GM12878 (cell line): ENCODE data around the gene CCDC70. TPM values are rescaled to one million over a fixed set of nuclear protein-coding genes. Genes with fewer than 3 reads are reported as not detected.

ENCODE experiments used
- ATAC-seq: fragments of 200-7000 bp; cut with Tn5 transposase; 3 replicates; pipeline ENCODE4 v1.9.1; 2020; ENCODE audit warnings: mild to moderate bottlenecking, moderate library complexity
- BruUV-seq: library from RNA; stranded (reverse); fragments of 400-500 nt; replicated peaks from 2 replicates; lab custom pipeline; 2021; lab: Mats Ljungman, UMichigan
- CTCF ChIA-PET: fragments of 300-600 bp; sonication (Branson Sonifier 250); formaldehyde crosslinking; extraction: SDS; loops from one replicate; lab custom pipeline; 2021; ENCODE audit warnings: inconsistent platforms; lab: Yijun Ruan, JAX
- POLR2A ChIA-PET: fragments of 350-600 bp; formaldehyde crosslinking; extraction: SDS; loops from one replicate; lab custom pipeline; 2021; ENCODE audit warnings: inconsistent platforms; lab: Charles Lee
- RAD21 ChIA-PET: fragments of 300-600 bp; sonication (Branson Sonifier 250); formaldehyde crosslinking; loops from one replicate; lab custom pipeline; 2023; ENCODE audit warnings: antibody characterized with exemption; ENCODE audit not compliant: unreplicated experiment; lab: Charles Lee
- SMC1A ChIA-PET: fragments of 300-600 bp; sonication (Branson Sonifier 250); formaldehyde crosslinking; loops from one replicate; lab custom pipeline; 2023; ENCODE audit not compliant: unreplicated experiment, uncharacterized antibody; lab: Charles Lee
- DNase-seq: peaks from one replicate; pipeline ENCODE4 v3.0.0-alpha.2; 2011; ENCODE audit warnings: low read depth, low spot score
- FAIRE-seq: peaks from 3 replicates; lab custom pipeline; 2011; peaks lifted over from hg19 to GRCh38; lab: Jason Lieb, UNC
- H2AFZ ChIP-seq: 2 replicates; pipeline ENCODE4 v1.6.0; 2011; ENCODE audit warnings: low read depth, low read length, control low read depth; ENCODE audit not compliant: control insufficient read depth
- H3K27ac ChIP-seq: 2 replicates; pipeline ENCODE4 v1.5.1; 2011; ENCODE audit warnings: control low read depth; ENCODE audit not compliant: control insufficient read depth, insufficient read depth
- H3K27me3 ChIP-seq, 2 experiments: replicated peaks in 1 of 2; 2 replicates each; pipeline versions ENCODE4 v1.6.0 to v1.6.1; 2011; ENCODE audit warnings: low read length in 1 of 2; ENCODE audit not compliant: control insufficient read depth in 2 of 2, insufficient read depth in 2 of 2
- H3K36me3 ChIP-seq, 2 experiments: 2 replicates each; pipeline ENCODE4 v1.5.1; 2011; ENCODE audit warnings: low read length in 1 of 2; ENCODE audit not compliant: control insufficient read depth in 2 of 2, insufficient read depth in 2 of 2
- H3K4me1 ChIP-seq: 2 replicates; pipeline ENCODE4 v1.6.1; 2011; ENCODE audit warnings: mild to moderate bottlenecking, low read length, moderate library complexity, mixed read lengths; ENCODE audit not compliant: control insufficient read depth, insufficient read depth
- H3K4me2 ChIP-seq: 2 replicates; pipeline ENCODE4 v1.6.0; 2011; ENCODE audit warnings: control low read depth; ENCODE audit not compliant: control insufficient read depth, insufficient read depth
- H3K4me3 ChIP-seq: fragments of 200-600 bp; sonication (generic); 2 replicates; pipeline ENCODE4 v1.5.1; 2016
- H3K79me2 ChIP-seq: 2 replicates; pipeline ENCODE4 v1.6.0; 2011; ENCODE audit warnings: low read length; ENCODE audit not compliant: control insufficient read depth, insufficient read depth
- H3K9ac ChIP-seq: 2 replicates; pipeline ENCODE4 v1.8.0; 2011; ENCODE audit warnings: low read length, control low read depth, mixed read lengths; ENCODE audit not compliant: control insufficient read depth, insufficient read depth
- H3K9me3 ChIP-seq: replicated peaks from 3 replicates; pipeline ENCODE4 v1.5.1; 2011; ENCODE audit warnings: mild to moderate bottlenecking, low read length; ENCODE audit not compliant: control insufficient read depth, insufficient read depth
- H4K20me1 ChIP-seq: 2 replicates; pipeline ENCODE4 v1.6.0; 2011; ENCODE audit not compliant: control insufficient read depth, insufficient read depth
- ATF7 ChIP-seq: fragments of 450-650 bp; IDR thresholded peaks from 2 replicates; pipeline ENCODE4 v1.6.1; 2016; ENCODE audit warnings: low read depth, mild to moderate bottlenecking
- BHLHE40 ChIP-seq, 2 experiments: fragments of 450-650 bp in 1 of 2; IDR thresholded peaks; 2 replicates each; pipeline ENCODE4 v1.6.1; 2011 to 2017; ENCODE audit warnings: low read depth in 2 of 2, borderline replicate concordance in 1 of 2, improper control_type of control experiment in 1 of 2, low read length in 1 of 2, mild to moderate bottlenecking in 1 of 2
- CHD1 ChIP-seq: IDR thresholded peaks from 2 replicates; pipeline ENCODE4 v1.6.1; 2012; ENCODE audit warnings: low read depth, low read length, improper control_type of control experiment
- CHD4 ChIP-seq: fragments of 200-600 bp; sonication (generic); IDR thresholded peaks from 2 replicates; pipeline ENCODE4 v1.6.1; 2016; ENCODE audit warnings: mild to moderate bottlenecking
- EED ChIP-seq: sonication (generic); IDR thresholded peaks from 2 replicates; pipeline ENCODE4 v1.6.1; 2016; ENCODE audit warnings: antibody characterized with exemption, low read depth
- EP300 ChIP-seq, 2 experiments: fragments of 150-350 bp in 1 of 2; IDR thresholded peaks; 2 replicates each; pipeline ENCODE4 v1.6.1; 2011 to 2012; ENCODE audit warnings: low read depth in 2 of 2, low read length in 2 of 2, borderline replicate concordance in 1 of 2, improper control_type of control experiment in 1 of 2, inconsistent platforms in 1 of 2; ENCODE audit not compliant: control insufficient read depth in 1 of 2
- FOXK2 ChIP-seq: fragments of 450-650 bp; IDR thresholded peaks from 2 replicates; pipeline ENCODE4 v1.6.1; 2017; ENCODE audit warnings: mild to moderate bottlenecking, moderate library complexity
- HDGF ChIP-seq: fragments of 450-650 bp; IDR thresholded peaks from 2 replicates; pipeline ENCODE4 v1.6.1; 2016; ENCODE audit warnings: antibody characterized with exemption
- IRF4 ChIP-seq: IDR thresholded peaks from 2 replicates; pipeline ENCODE4 v1.6.1; 2011; ENCODE audit warnings: low read depth, low read length
- IRF5 ChIP-seq: fragments of 450-650 bp; IDR thresholded peaks from 2 replicates; pipeline ENCODE4 v1.6.1; 2017; ENCODE audit warnings: borderline replicate concordance
- MEF2A ChIP-seq: IDR thresholded peaks from 2 replicates; pipeline ENCODE4 v1.6.1; 2011; ENCODE audit warnings: low read depth, mild to moderate bottlenecking, low read length, moderate library complexity; ENCODE audit not compliant: insufficient read depth
- MEF2B ChIP-seq: fragments of 450-650 bp; IDR thresholded peaks from 2 replicates; pipeline ENCODE4 v1.6.1; 2018; ENCODE audit warnings: mild to moderate bottlenecking, moderate library complexity; ENCODE audit not compliant: partially characterized antibody, poor library complexity, severe bottlenecking
- MLLT1 ChIP-seq: fragments of 450-650 bp; IDR thresholded peaks from 2 replicates; pipeline ENCODE4 v1.6.1; 2016; ENCODE audit warnings: mild to moderate bottlenecking
- MTA3 ChIP-seq: IDR thresholded peaks from 2 replicates; pipeline ENCODE4 v1.6.1; 2012; ENCODE audit warnings: low read length, inconsistent platforms, borderline replicate concordance
- NFYB ChIP-seq: IDR thresholded peaks from 2 replicates; pipeline ENCODE4 v1.6.1; 2011; ENCODE audit warnings: low read depth, mild to moderate bottlenecking, low read length, improper control_type of control experiment, moderate library complexity; ENCODE audit not compliant: insufficient read depth
- NRF1 ChIP-seq: conservative IDR thresholded peaks from 2 replicates; pipeline ENCODE4 v1.6.1; 2011; ENCODE audit warnings: mild to moderate bottlenecking, low read depth, low read length, improper control_type of control experiment
- SREBF2 ChIP-seq: IDR thresholded peaks from 2 replicates; pipeline ENCODE4 v1.6.1; 2012; ENCODE audit warnings: mild to moderate bottlenecking, low read length
- SUPT20H ChIP-seq: IDR thresholded peaks from 2 replicates; pipeline ENCODE4 v1.6.1; 2011; ENCODE audit warnings: low read depth, mild to moderate bottlenecking, low read length, moderate library complexity, borderline replicate concordance; ENCODE audit not compliant: control insufficient read depth
- YY1 ChIP-seq: IDR thresholded peaks from 2 replicates; pipeline ENCODE4 v1.6.1; 2011; ENCODE audit warnings: low read depth, mild to moderate bottlenecking, low read length
- WGBS: methylation state at CpG from one replicate; pipeline ENCODE4 v1.1.6; 2016; ENCODE audit warnings: low lambda C conversion rate; ENCODE audit not compliant: insufficient replicate concordance, insufficient coverage; ENCODE audit errors: missing lambda C conversion rate; 5-methylcytosine and 5-hydroxymethylcytosine counted together
- in situ Hi-C: fragments of 300-500 bp; cut with MboI; formaldehyde crosslinking; loops from 9 replicates; pipeline ENCODE4 v1.14.3; 2018; ENCODE audit warnings: mixed read lengths
- intact Hi-C: fragments of 100-400 bp; cut with micrococcal nuclease; formaldehyde crosslinking; loops from one replicate; pipeline ENCODE4 v1.14.2; 2022; ENCODE audit not compliant: unreplicated experiment
- polyA plus RNA-seq, 11 experiments: library from polyadenylated mRNA; depleted of rRNA in 4 of 11; unstranded in 6 of 11; stranded (reverse) in 5 of 11; fragments of >200 nt; fragmentation: Nextera tagmentation in 4 of 11; fragmentation: Illumina TruSeq in 1 of 11; extraction: Ambion mirVana in 4 of 11; extraction: Trizol in 1 of 11; gene quantifications; 1 replicate in 1 of 11; 2 replicates in 10 of 11; pipeline versions ENCODE4 v1.2.1 to v1.2.3, GENCODE V29; 2011 to 2016; ENCODE audit warnings: inconsistent platforms in 2 of 11, missing spikeins in 2 of 11, low read depth in 1 of 11
- total RNA-seq, 4 experiments: library from RNA; depleted of rRNA in 3 of 4; stranded (reverse); fragments of >200 nt in 3 of 4; fragmentation: Illumina TruSeq in 1 of 4; extraction: Trizol in 1 of 4; gene quantifications; 2 replicates each; pipeline versions ENCODE4 v1.2.1 to v1.2.3, GENCODE V29; 2013 to 2021

The CCDC70 gene
- total and polyA plus RNA-seq, 10 of the 15 experiments (the other 5 are each of a cell fraction or from before 2014, with no cell fraction given), result not detected

GRCh38 chr13:51885651-51886050 is 23.9 kb downstream of the CCDC70 start:
- SMC1A ChIA-PET, result interaction anchor here (0.7 kb wide), 1 partner anchor 10 kb away, joined by 3 read pairs; no protein-coding TSS in a partner anchor
- POLR2A ChIA-PET, result no interaction called here
- Histone ChIP-seq H3K9ac (no peak overlapping the region), H2AFZ (no peak overlapping the region), H3K27ac (no peak overlapping the region), H3K79me2 (no peaks in the 10 kb centered on the region), H3K4me2 (no peak overlapping the region), H3K27me3 (0 out of 4 replicates have a peak, but pooled peaks cover 0 to 6% of the 10 kb centered on the region in 2 experiments), H4K20me1 (no peaks in the 10 kb centered on the region), H3K4me1 (no peaks in the 10 kb centered on the region), H3K4me3 (no peak overlapping the region), H3K9me3 (peaks cover 2% of the 10 kb centered on the region; the same call in 1 of the 3 replicates), H3K36me3 (no peaks in the 10 kb centered on the region)
- WGBS, result 45% methylated on average over 2 of the region's 2 CpGs
- BruUV-seq, result no TSS peak
- ATAC-seq, result no peak
- CTCF ChIA-PET, result interaction anchor here (1.0 to 2.3 kb wide), 3 partner anchors 10 to 242 kb away, joined by 7 to 8 read pairs (median 7); no protein-coding TSS in a partner anchor
- FAIRE-seq, result no peak
- no peak for DNase-seq
- RAD21 ChIA-PET, result no interaction called here
- no peak for TF ChIP-seq IRF5
- TF ChIP-seq YY1, result no peak
- no peak for TF ChIP-seq SREBF2
- no peak for TF ChIP-seq MEF2B
- TF ChIP-seq NFYB, result no peak
- no peak for TF ChIP-seq EP300 (IDR thresholded peaks at IDR 0.05; ENCODE audit: borderline replicate concordance in 1 of 2, control insufficient read depth in 1 of 2, low read depth in 2 of 2, low read length in 2 of 2)
- no peak for TF ChIP-seq CHD1
- TF ChIP-seq MEF2A, result no peak
- TF ChIP-seq NRF1, result no peak
- no peak for TF ChIP-seq CHD4
- TF ChIP-seq EED, result no peak
- TF ChIP-seq MLLT1, result no peak
- TF ChIP-seq FOXK2, result no peak
- no peak for TF ChIP-seq SUPT20H
- no peak for TF ChIP-seq HDGF
- no peak for TF ChIP-seq IRF4
- no peak for TF ChIP-seq ATF7
- no peak for TF ChIP-seq MTA3
- TF ChIP-seq BHLHE40 (IDR thresholded peaks at IDR 0.05; ENCODE audit: borderline replicate concordance in 1 of 2, low read depth in 2 of 2, low read length in 1 of 2), result no peak
- intact Hi-C loops (no loop called here), in situ Hi-C loops (no loop called here)
